GM23248 (cell line): ENCODE results near the gene IVL. TPM values are rescaled to one million over a fixed set of nuclear protein-coding genes. Genes with fewer than 3 reads are reported as not detected.

Experiments used
- DNase-seq: peaks from one replicate; pipeline ENCODE4 v3.0.0-alpha.2; 2015
- H2AFZ ChIP-seq: fragments of 200-600 bp; sonication (generic); 2 replicates; pipeline ENCODE4 v1.6.1; 2016; ENCODE audit warnings: antibody characterized with exemption
- H3F3A ChIP-seq: fragments of 200-600 bp; sonication (generic); 2 replicates; pipeline ENCODE4 v1.6.1; 2016; ENCODE audit warnings: mild to moderate bottlenecking, antibody characterized with exemption, mixed run types; ENCODE audit not compliant: insufficient read depth
- H3K27ac ChIP-seq: fragments of 200-600 bp; sonication (generic); 2 replicates; pipeline ENCODE4 v1.5.1; 2016; ENCODE audit warnings: mild to moderate bottlenecking
- H3K27me3 ChIP-seq: fragments of 200-600 bp; sonication (generic); replicated peaks from 2 replicates; pipeline ENCODE4 v1.6.1; 2016; ENCODE audit warnings: mild to moderate bottlenecking; ENCODE audit not compliant: insufficient read depth
- H3K36me3 ChIP-seq: fragments of 200-600 bp; sonication (generic); 2 replicates; pipeline ENCODE4 v1.6.1; 2016; ENCODE audit warnings: low read depth, mild to moderate bottlenecking
- H3K4me1 ChIP-seq: fragments of 200-600 bp; sonication (generic); 2 replicates; pipeline ENCODE4 v1.6.1; 2016; ENCODE audit warnings: mild to moderate bottlenecking; ENCODE audit not compliant: insufficient read depth
- H3K4me2 ChIP-seq: fragments of 200-600 bp; sonication (generic); one replicate; pipeline ENCODE4 v1.6.1; 2016; ENCODE audit warnings: mild to moderate bottlenecking; ENCODE audit not compliant: unreplicated experiment
- H3K4me3 ChIP-seq: fragments of 200-600 bp; sonication (generic); 2 replicates; pipeline ENCODE4 v1.5.1; 2016; ENCODE audit warnings: mild to moderate bottlenecking
- H3K79me2 ChIP-seq: fragments of 200-600 bp; sonication (generic); 2 replicates; pipeline ENCODE4 v1.6.1; 2016; ENCODE audit warnings: mild to moderate bottlenecking; ENCODE audit not compliant: insufficient read depth
- H3K9ac ChIP-seq: fragments of 200-600 bp; sonication (generic); 2 replicates; pipeline ENCODE4 v1.6.1; 2016; ENCODE audit warnings: mild to moderate bottlenecking
- H3K9me2 ChIP-seq: fragments of 200-600 bp; sonication (generic); 2 replicates; pipeline ENCODE4 v1.6.1; 2016; ENCODE audit warnings: mixed run types, mild to moderate bottlenecking, moderate library complexity; ENCODE audit not compliant: insufficient read depth
- H3K9me3 ChIP-seq: fragments of 200-600 bp; sonication (generic); one replicate; pipeline ENCODE4 v1.6.1; 2017; ENCODE audit warnings: low read depth
- H4K20me1 ChIP-seq: fragments of 200-600 bp; sonication (generic); 2 replicates; pipeline ENCODE4 v1.6.0; 2016; ENCODE audit not compliant: insufficient read depth
- EZH2 ChIP-seq: fragments of 200-600 bp; sonication (generic); IDR thresholded peaks from 2 replicates; pipeline ENCODE4 v1.6.1; 2018; ENCODE audit warnings: antibody characterized with exemption, mild to moderate bottlenecking; ENCODE audit not compliant: insufficient read depth, poor library complexity, severe bottlenecking
- EZH2phosphoT487 ChIP-seq: fragments of 200-600 bp; sonication (generic); IDR thresholded peaks from 2 replicates; pipeline ENCODE4 v1.6.1; 2018; ENCODE audit warnings: antibody characterized with exemption, moderate library complexity, mild to moderate bottlenecking, low read depth; ENCODE audit not compliant: insufficient read depth
- WGBS, 2 experiments: methylation state at CpG; one replicate each; pipeline ENCODE4 v1.1.6; 2015 to 2017; ENCODE audit warnings: low lambda C conversion rate in 2 of 2, low coverage in 1 of 2; ENCODE audit errors: missing lambda C conversion rate in 2 of 2; 5-methylcytosine and 5-hydroxymethylcytosine counted together
- in situ Hi-C: fragments of 300-500 bp; cut with MboI; formaldehyde crosslinking; loops from 2 replicates; pipeline ENCODE4 v1.15.0; 2020
- polyA plus RNA-seq: library from polyadenylated mRNA; unstranded; fragments of >200 nt; fragmentation: Nextera tagmentation; extraction: Ambion mirVana; gene quantifications from 2 replicates; pipeline ENCODE4 v1.2.1, GENCODE V29; 2016
- total RNA-seq: library from RNA; depleted of rRNA; stranded (reverse); fragments of >200 nt; shearing (Covaris generic); gene quantifications from 2 replicates; pipeline ENCODE4 v1.2.3, GENCODE V29; 2014

IVL gene
- total and polyA plus RNA-seq, 2 experiments from 2014 or later: 0.68 to 0.76 TPM

DNA sequence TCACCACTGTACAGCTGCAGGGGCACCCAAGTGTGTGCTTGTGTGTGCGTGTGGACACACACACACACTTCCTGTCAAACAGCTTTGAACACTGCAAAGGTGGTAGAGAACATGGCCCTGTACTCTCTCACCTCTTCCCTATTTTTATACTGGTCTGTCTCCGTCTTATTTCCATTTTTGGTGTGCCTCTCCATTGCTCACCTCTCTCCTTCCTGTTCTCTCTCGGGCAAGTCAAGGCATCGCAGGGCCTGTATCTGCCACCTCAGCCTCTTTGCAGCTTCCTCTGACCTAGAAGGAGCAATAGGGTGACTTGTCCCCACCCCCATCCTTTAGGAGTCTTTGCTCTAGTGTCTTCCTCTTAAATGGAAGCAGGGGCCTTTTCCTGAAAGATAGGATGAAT is 28.0 kb upstream of the IVL start:
- Histone ChIP-seq H3K27ac (no peak overlapping the region), H3K9me2 (no peaks in the 10 kb centered on the region), H3F3A (peaks cover 17% of the 10 kb centered on the region), H3K27me3 (no peaks in the 10 kb centered on the region), H3K36me3 (no peaks in the 10 kb centered on the region), H3K4me2 (no peak overlapping the region), H2AFZ (no peak overlapping the region), H3K4me1 (peaks cover 18% of the 10 kb centered on the region), H3K79me2 (no peaks in the 10 kb centered on the region), H4K20me1 (no peaks in the 10 kb centered on the region), H3K9me3 (no peaks in the 10 kb centered on the region), H3K4me3 (no peak overlapping the region), H3K9ac (no peak overlapping the region)
- TF ChIP-seq EZH2 (no peak), EZH2phosphoT487 (no peak)
- no peak for DNase-seq
- WGBS, 2 experiments: 81 to 86% methylated on average over 4 of the region's 4 CpGs
- in situ Hi-C loops: no loop called here

DNA sequence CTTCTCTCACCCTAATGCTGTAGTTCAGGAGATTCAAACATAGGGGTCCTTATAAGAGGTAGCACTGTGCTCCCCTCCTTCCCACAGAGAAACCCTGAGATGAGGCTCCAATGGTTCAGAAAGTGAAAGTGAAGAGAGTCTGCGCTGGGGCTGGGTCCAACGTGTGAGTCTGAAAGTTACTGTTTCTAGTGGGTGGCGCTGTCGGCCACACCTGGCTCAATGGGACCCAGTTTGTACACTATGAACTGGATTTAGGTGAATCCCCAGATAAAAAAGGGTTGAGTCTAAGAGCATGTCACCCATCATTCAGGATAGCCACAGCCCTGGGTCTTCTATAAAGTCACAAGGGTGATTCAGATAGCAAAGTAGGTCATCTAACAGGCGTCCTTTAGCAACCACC is 27.4 kb upstream of the IVL start:
- peaks cover 19% of the 10 kb centered on the region for H3K4me1 ChIP-seq
- in situ Hi-C loops: no loop called here
- WGBS, 2 experiments: 80 to 81% methylated on average over 5 of the region's 5 CpGs

DNA sequence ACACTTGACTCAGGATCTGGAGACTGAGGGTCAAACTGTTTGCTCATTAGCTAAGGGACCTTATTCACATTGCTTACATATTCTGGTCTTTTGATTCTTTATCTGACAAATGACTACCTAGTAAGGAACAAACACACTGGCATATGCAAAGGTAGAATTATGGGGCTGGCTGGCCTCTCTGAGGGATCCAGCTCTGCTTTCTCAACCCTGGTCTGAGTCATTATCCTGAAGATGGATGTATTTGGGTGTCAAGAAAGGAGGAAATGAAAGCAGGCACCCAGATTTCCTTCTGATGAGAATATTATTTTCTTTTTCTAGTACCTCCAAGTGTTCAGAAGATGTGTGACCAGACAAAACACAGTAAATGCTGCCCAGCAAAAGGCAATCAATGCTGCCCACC is 24.3 kb upstream of the IVL start:
- Histone ChIP-seq H4K20me1 (no peaks in the 10 kb centered on the region), H3K4me3 (no peak overlapping the region), H3K27ac (no peak overlapping the region), H3K9me3 (no peaks in the 10 kb centered on the region), H3K27me3 (no peaks in the 10 kb centered on the region), H3K79me2 (no peaks in the 10 kb centered on the region), H3K36me3 (no peaks in the 10 kb centered on the region), H3K9ac (no peak overlapping the region), H3K9me2 (no peaks in the 10 kb centered on the region), H3K4me2 (peak overlapping the region; percentile 38), H3F3A (peaks cover 24% of the 10 kb centered on the region), H3K4me1 (peaks cover 19% of the 10 kb centered on the region), H2AFZ (no peak overlapping the region)
- no peak for TF ChIP-seq EZH2phosphoT487
- TF ChIP-seq EZH2: no peak
- peak; percentile 46 for DNase-seq
- in situ Hi-C loops: no loop called here

More for the DNA sequence above, 27.4 kb upstream of the IVL start:
- no peaks in the 10 kb centered on the region for H3K36me3 ChIP-seq
- H3F3A ChIP-seq: peaks cover 23% of the 10 kb centered on the region
- H4K20me1 ChIP-seq: no peaks in the 10 kb centered on the region
- H3K4me2 ChIP-seq: no peak overlapping the region
- no peak overlapping the region for H3K9ac ChIP-seq
- no peaks in the 10 kb centered on the region for H3K79me2 ChIP-seq
- TF ChIP-seq EZH2 (no peak), EZH2phosphoT487 (no peak)
- no peak for DNase-seq
- H3K9me2 ChIP-seq: no peaks in the 10 kb centered on the region
- H2AFZ ChIP-seq: no peak overlapping the region
- no peaks in the 10 kb centered on the region for H3K9me3 ChIP-seq
- H3K4me3 ChIP-seq: no peak overlapping the region
- no peak overlapping the region for H3K27ac ChIP-seq
- no peaks in the 10 kb centered on the region for H3K27me3 ChIP-seq

DNA sequence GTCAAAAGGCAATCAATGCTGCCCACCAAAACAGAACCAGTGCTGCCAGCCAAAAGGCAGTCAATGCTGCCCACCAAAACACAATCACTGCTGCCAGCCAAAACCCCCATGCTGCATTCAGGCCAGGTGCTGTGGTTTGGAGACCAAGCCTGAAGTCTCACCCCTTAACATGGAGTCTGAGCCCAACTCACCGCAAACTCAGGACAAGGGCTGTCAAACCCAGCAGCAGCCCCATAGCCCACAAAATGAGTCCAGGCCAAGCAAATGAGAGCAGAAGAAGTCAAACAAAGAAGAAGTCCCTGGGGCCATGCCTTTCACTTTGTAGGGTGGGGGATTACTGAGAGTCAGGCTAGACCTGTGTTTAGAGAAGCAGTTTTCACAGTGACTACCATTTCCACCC is 23.8 kb upstream of the IVL start:
- Histone ChIP-seq H2AFZ (no peak overlapping the region), H3K4me2 (peak overlapping the region; percentile 38), H3K27me3 (no peaks in the 10 kb centered on the region), H3K27ac (no peak overlapping the region), H3K79me2 (no peaks in the 10 kb centered on the region), H3K9me3 (no peaks in the 10 kb centered on the region), H3K4me3 (no peak overlapping the region), H3K9me2 (no peaks in the 10 kb centered on the region), H3K9ac (no peak overlapping the region), H3K36me3 (no peaks in the 10 kb centered on the region), H4K20me1 (no peaks in the 10 kb centered on the region), H3F3A (peaks cover 24% of the 10 kb centered on the region), H3K4me1 (peaks cover 19% of the 10 kb centered on the region)
- TF ChIP-seq EZH2: no peak
- no peak for TF ChIP-seq EZH2phosphoT487
- WGBS, 2 experiments: 95 to 100% methylated on average over 1 of the region's 1 CpG
- in situ Hi-C loops: no loop called here
- no peak for DNase-seq

DNA sequence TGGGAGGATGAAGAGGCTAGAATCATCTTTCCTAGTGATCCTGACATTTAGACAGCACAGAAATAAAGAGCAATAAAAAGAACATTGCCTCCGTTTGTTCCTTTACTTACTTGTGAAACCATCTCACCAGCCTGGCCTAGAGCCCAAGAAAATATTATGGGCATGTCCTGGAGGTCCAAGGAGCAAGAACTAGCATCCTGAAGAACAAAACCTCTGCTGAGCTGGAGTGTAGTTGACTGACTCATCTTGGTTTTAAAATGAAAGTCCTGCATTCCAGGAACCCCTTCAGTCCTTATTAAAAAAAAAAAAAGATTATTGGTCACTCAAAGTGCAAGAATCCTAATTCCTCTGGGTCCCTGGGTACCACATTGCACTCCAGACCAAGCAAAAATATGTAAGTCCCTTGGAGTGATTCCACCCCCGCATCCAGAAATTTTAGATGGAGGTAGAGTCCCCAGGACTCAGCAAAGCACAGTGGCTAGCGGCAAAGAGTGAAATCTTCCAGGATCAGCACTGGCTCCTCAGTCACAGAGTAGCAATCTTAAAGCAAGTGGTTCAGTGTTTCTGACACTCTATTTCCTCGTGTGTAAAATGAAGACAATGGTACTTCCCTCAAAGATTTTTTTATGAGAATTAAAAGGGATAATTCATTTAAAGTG is 23.3 kb upstream of the IVL start:
- Histone ChIP-seq H3K9me3 (no peaks in the 10 kb centered on the region), H3K9me2 (no peaks in the 10 kb centered on the region), H3K4me1 (peaks cover 19% of the 10 kb centered on the region), H3K36me3 (no peaks in the 10 kb centered on the region), H3K4me2 (peak overlapping the region; percentile 38), H3K9ac (no peak overlapping the region), H3K79me2 (no peaks in the 10 kb centered on the region), H3K4me3 (no peak overlapping the region), H4K20me1 (no peaks in the 10 kb centered on the region), H2AFZ (no peak overlapping the region), H3F3A (peaks cover 24% of the 10 kb centered on the region), H3K27ac (no peak overlapping the region), H3K27me3 (no peaks in the 10 kb centered on the region)
- 56 to 63% methylated on average over 4 of the region's 4 CpGs for WGBS, 2 experiments
- TF ChIP-seq EZH2phosphoT487 (no peak), EZH2 (no peak)
- peak; percentile 72 for DNase-seq
- in situ Hi-C loops: no loop called here
